HEK293 (cell line): ENCODE data around the gene SLC8A2.

ENCODE experiments used
- BCL6B ChIP-seq: fragments of 450-650 bp; formaldehyde crosslinking; IDR thresholded peaks from 2 replicates; pipeline ENCODE4 v1.5.1; 2017; ENCODE audit warnings: missing biosample characterization, missing genetic modification characterization
- KLF16 ChIP-seq: fragments of 450-650 bp; formaldehyde crosslinking; IDR thresholded peaks from 2 replicates; pipeline ENCODE4 v1.5.1; 2017; ENCODE audit warnings: missing biosample characterization, missing genetic modification characterization
- KLF7 ChIP-seq: fragments of 450-650 bp; formaldehyde crosslinking; IDR thresholded peaks from 2 replicates; pipeline ENCODE4 v1.5.1; 2016; ENCODE audit warnings: missing biosample characterization, missing genetic modification characterization, borderline replicate concordance
- KLF9 ChIP-seq: fragments of 450-650 bp; formaldehyde crosslinking; IDR thresholded peaks from 2 replicates; pipeline ENCODE4 v1.5.1; 2016; ENCODE audit warnings: missing biosample characterization, missing genetic modification characterization, low read depth
- OVOL3 ChIP-seq: fragments of 450-650 bp; formaldehyde crosslinking; IDR thresholded peaks from 2 replicates; pipeline ENCODE4 v1.5.1; 2016; ENCODE audit warnings: missing biosample characterization, missing genetic modification characterization
- SCRT2 ChIP-seq: fragments of 450-650 bp; formaldehyde crosslinking; IDR thresholded peaks from 2 replicates; pipeline ENCODE4 v1.5.1; 2016; ENCODE audit warnings: missing biosample characterization, missing genetic modification characterization
- ZBTB11 ChIP-seq: fragments of 450-650 bp; formaldehyde crosslinking; conservative IDR thresholded peaks from 2 replicates; pipeline ENCODE4 v1.5.1; 2016; ENCODE audit warnings: low read depth, missing biosample characterization, missing genetic modification characterization
- ZBTB20 ChIP-seq: fragments of 450-650 bp; formaldehyde crosslinking; IDR thresholded peaks from 2 replicates; pipeline ENCODE4 v1.5.1; 2016; ENCODE audit warnings: missing biosample characterization, missing genetic modification characterization
- ZFHX2 ChIP-seq: fragments of 450-650 bp; formaldehyde crosslinking; conservative IDR thresholded peaks from 2 replicates; pipeline ENCODE4 v1.5.1; 2016; ENCODE audit warnings: missing biosample characterization, missing genetic modification characterization
- ZNF132 ChIP-seq: fragments of 450-650 bp; formaldehyde crosslinking; IDR thresholded peaks from 2 replicates; pipeline ENCODE4 v1.5.1; 2017; ENCODE audit warnings: missing biosample characterization, missing genetic modification characterization, borderline replicate concordance
- ZNF140 ChIP-seq: fragments of 450-650 bp; formaldehyde crosslinking; IDR thresholded peaks from 2 replicates; pipeline ENCODE4 v1.5.1; 2016; ENCODE audit warnings: missing biosample characterization, missing genetic modification characterization
- ZNF16 ChIP-seq: fragments of 450-650 bp; formaldehyde crosslinking; IDR thresholded peaks from 2 replicates; pipeline ENCODE4 v1.5.1; 2016; ENCODE audit warnings: low read depth, missing biosample characterization, missing genetic modification characterization
- ZNF2 ChIP-seq: fragments of 450-650 bp; formaldehyde crosslinking; IDR thresholded peaks from 2 replicates; pipeline ENCODE4 v1.5.1; 2016; ENCODE audit warnings: missing biosample characterization, missing genetic modification characterization
- ZNF239 ChIP-seq: fragments of 450-650 bp; formaldehyde crosslinking; IDR thresholded peaks from 2 replicates; pipeline ENCODE4 v1.5.1; 2016; ENCODE audit warnings: missing biosample characterization, missing genetic modification characterization
- ZNF24 ChIP-seq: fragments of 450-650 bp; formaldehyde crosslinking; IDR thresholded peaks from 2 replicates; pipeline ENCODE4 v1.5.1; 2016; ENCODE audit warnings: missing biosample characterization, missing genetic modification characterization
- ZNF266 ChIP-seq: fragments of 450-650 bp; formaldehyde crosslinking; IDR thresholded peaks from 2 replicates; pipeline ENCODE4 v1.5.1; 2016; ENCODE audit warnings: missing biosample characterization, missing genetic modification characterization, low read depth
- ZNF423 ChIP-seq: fragments of 450-650 bp; formaldehyde crosslinking; IDR thresholded peaks from 2 replicates; pipeline ENCODE4 v1.5.1; 2016; ENCODE audit warnings: missing biosample characterization, missing genetic modification characterization
- ZNF544 ChIP-seq: fragments of 450-650 bp; formaldehyde crosslinking; IDR thresholded peaks from 2 replicates; pipeline ENCODE4 v1.5.0; 2017; ENCODE audit warnings: missing biosample characterization, missing genetic modification characterization
- ZNF610 ChIP-seq: fragments of 450-650 bp; formaldehyde crosslinking; IDR thresholded peaks from 2 replicates; pipeline ENCODE4 v1.5.1; 2016; ENCODE audit warnings: missing biosample characterization, missing genetic modification characterization, borderline replicate concordance
- ZNF629 ChIP-seq: fragments of 450-650 bp; formaldehyde crosslinking; IDR thresholded peaks from 2 replicates; pipeline ENCODE4 v1.5.1; 2017; ENCODE audit warnings: missing biosample characterization, missing genetic modification characterization
- ZNF639 ChIP-seq: fragments of 450-650 bp; formaldehyde crosslinking; IDR thresholded peaks from 2 replicates; pipeline ENCODE4 v1.5.1; 2016; ENCODE audit warnings: missing biosample characterization, missing genetic modification characterization
- ZNF658 ChIP-seq: fragments of 450-650 bp; formaldehyde crosslinking; IDR thresholded peaks from 2 replicates; pipeline ENCODE4; 2016; ENCODE audit warnings: missing biosample characterization, missing genetic modification characterization
- ZNF660 ChIP-seq: fragments of 450-650 bp; IDR thresholded peaks from 2 replicates; pipeline ENCODE4 v1.5.1; 2018; ENCODE audit warnings: missing biosample characterization, mild to moderate bottlenecking, missing genetic modification characterization
- ZNF768 ChIP-seq: fragments of 450-650 bp; formaldehyde crosslinking; IDR thresholded peaks from 2 replicates; pipeline ENCODE4 v1.5.1; 2018; ENCODE audit warnings: missing biosample characterization, mild to moderate bottlenecking, missing genetic modification characterization
- ZNF791 ChIP-seq: fragments of 450-650 bp; formaldehyde crosslinking; IDR thresholded peaks from 2 replicates; pipeline ENCODE4 v1.5.1; 2016; ENCODE audit warnings: missing biosample characterization, missing genetic modification characterization
- ZNF843 ChIP-seq: fragments of 450-650 bp; formaldehyde crosslinking; IDR thresholded peaks from 2 replicates; pipeline ENCODE4 v1.5.1; 2016; ENCODE audit warnings: missing biosample characterization, missing genetic modification characterization
- TF ChIP-seq, protein P1 (sequence below): fragments of 450-650 bp; formaldehyde crosslinking; IDR thresholded peaks from 2 replicates; pipeline ENCODE4 v1.5.1; 2016; ENCODE audit warnings: missing biosample characterization, missing genetic modification characterization
- TF ChIP-seq, protein P2 (sequence below): fragments of 450-650 bp; formaldehyde crosslinking; IDR thresholded peaks from 2 replicates; pipeline ENCODE4 v1.5.1; 2016; ENCODE audit warnings: missing biosample characterization, missing genetic modification characterization

SLC8A2 gene

DNA sequence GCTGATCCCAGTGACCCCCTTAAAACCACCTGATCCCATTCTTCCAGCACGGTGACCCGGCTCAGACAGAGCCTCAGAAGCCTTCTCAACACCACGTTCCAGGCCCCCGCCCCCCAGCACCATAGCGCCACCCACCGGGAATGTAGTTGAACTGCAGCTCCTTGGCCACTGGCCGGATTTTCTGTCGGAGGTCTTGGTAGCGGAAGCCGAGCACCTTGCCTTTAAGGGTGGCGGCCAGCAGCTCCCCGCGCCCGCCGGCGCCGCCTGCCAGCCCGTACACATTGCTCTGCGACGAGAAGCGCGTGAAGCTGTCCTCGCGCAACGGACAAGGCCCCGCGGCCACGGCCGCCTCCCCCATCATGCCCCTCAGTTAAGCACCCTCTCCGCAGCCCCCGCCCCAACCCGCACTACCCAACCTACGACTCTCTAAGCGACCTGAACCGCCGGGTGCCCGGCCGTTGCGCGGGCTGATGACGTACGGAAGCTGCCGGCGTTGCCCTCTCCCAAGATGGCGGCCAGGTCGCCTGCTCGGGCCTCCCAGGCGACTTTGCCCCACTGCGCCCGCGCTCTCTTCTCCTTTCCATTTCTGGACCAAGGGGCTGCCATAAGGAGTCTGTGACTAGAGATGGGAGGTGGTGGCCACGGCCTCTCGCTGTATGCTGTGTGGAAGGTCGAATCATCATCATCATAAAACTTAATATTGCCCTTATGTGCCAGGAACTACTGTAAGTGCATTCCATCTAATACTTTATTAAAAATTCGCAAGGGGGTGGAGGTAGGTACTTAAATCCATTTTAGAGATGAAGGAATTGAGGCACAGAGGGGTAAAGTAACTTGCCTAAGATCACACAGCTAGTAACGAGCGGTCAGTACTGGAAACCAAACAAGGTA lies 12.4 kb upstream of the SLC8A2 start, which contains the start of gene KPTN (continued):
- 0 out of 2 replicates have a peak, but pooled peaks have one; percentile 50 for TF ChIP-seq ZNF239 (tag by site-specific recombination)
- TF ChIP-seq ZNF610: peak; percentile 10; the same call in 1 of the 2 replicates
- peak; percentile 65 for TF ChIP-seq ZFHX2
- TF ChIP-seq ZNF843 (tag by site-specific recombination): peak; percentile 75
- peak; percentile 73 for TF ChIP-seq ZNF629 (tag by site-specific recombination)
- TF ChIP-seq ZNF660 (tag by site-specific recombination): peak; percentile 48
- TF ChIP-seq ZNF266: no peak
- peak; percentile 68; the same call in 1 of the 2 replicates for TF ChIP-seq ZNF24 (tag by site-specific recombination)
- 0 out of 2 replicates have a peak, but pooled peaks have one; percentile 35 for TF ChIP-seq ZNF658
- TF ChIP-seq ZNF423 (tag by site-specific recombination): no peak
- TF ChIP-seq ZNF768: peak; percentile 81; the same call in 1 of the 2 replicates
- TF ChIP-seq ZNF639 (tag by site-specific recombination): peak; percentile 74
- TF ChIP-seq, protein P1, sequence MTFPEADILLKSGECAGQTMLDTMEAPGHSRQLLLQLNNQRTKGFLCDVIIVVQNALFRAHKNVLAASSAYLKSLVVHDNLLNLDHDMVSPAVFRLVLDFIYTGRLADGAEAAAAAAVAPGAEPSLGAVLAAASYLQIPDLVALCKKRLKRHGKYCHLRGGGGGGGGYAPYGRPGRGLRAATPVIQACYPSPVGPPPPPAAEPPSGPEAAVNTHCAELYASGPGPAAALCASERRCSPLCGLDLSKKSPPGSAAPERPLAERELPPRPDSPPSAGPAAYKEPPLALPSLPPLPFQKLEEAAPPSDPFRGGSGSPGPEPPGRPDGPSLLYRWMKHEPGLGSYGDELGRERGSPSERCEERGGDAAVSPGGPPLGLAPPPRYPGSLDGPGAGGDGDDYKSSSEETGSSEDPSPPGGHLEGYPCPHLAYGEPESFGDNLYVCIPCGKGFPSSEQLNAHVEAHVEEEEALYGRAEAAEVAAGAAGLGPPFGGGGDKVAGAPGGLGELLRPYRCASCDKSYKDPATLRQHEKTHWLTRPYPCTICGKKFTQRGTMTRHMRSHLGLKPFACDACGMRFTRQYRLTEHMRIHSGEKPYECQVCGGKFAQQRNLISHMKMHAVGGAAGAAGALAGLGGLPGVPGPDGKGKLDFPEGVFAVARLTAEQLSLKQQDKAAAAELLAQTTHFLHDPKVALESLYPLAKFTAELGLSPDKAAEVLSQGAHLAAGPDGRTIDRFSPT: peak; percentile 98
- TF ChIP-seq SCRT2: peak; percentile 24; the same call in 1 of the 2 replicates
- peak; percentile 88 for TF ChIP-seq ZBTB20 (tag by site-specific recombination)
- TF ChIP-seq ZNF791: 0 out of 2 replicates have a peak, but pooled peaks have one; percentile 2
- peak; percentile 53 for TF ChIP-seq ZBTB11 (tag by site-specific recombination)
- peak; percentile 86 for TF ChIP-seq OVOL3 (tag by site-specific recombination)
- peak; percentile 62; the same call in 1 of the 2 replicates for TF ChIP-seq BCL6B (tag by site-specific recombination)
- peak; percentile 89 for TF ChIP-seq KLF9 (tag by site-specific recombination)
- TF ChIP-seq, protein P2, sequence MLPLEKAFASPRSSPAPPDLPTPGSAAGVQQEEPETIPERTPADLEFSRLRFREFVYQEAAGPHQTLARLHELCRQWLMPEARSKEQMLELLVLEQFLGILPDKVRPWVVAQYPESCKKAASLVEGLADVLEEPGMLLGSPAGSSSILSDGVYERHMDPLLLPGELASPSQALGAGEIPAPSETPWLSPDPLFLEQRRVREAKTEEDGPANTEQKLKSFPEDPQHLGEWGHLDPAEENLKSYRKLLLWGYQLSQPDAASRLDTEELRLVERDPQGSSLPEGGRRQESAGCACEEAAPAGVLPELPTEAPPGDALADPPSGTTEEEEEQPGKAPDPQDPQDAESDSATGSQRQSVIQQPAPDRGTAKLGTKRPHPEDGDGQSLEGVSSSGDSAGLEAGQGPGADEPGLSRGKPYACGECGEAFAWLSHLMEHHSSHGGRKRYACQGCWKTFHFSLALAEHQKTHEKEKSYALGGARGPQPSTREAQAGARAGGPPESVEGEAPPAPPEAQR: peak; percentile 52; the same call in 1 of the 2 replicates
- no peak for TF ChIP-seq ZNF132 (tag by site-specific recombination)
- TF ChIP-seq KLF16 (tag by site-specific recombination): peak; percentile 89
- no peak for TF ChIP-seq ZNF544 (tag by site-specific recombination)
- TF ChIP-seq KLF7: peak; percentile 65; the same call in 1 of the 2 replicates
- no peak for TF ChIP-seq ZNF140 (tag by site-specific recombination)
- peak; percentile 91 for TF ChIP-seq ZNF2 (tag by site-specific recombination)
- TF ChIP-seq ZNF16 (tag by site-specific recombination): no peak
